GM19324 (cell line): ENCODE data around the gene FRAS1.
"Not testable (repeated sequence)": the region's sequence is repeated elsewhere in the genome, so short reads cannot be mapped to it uniquely, and the experiment has no call there.

ENCODE experiments used
- ATAC-seq: cut with Tn5 transposase; IDR thresholded peaks from one replicate; pipeline ENCODE4 v1.9.1; 2021; ENCODE audit warnings: mild to moderate bottlenecking, moderate library complexity; ENCODE audit not compliant: unreplicated experiment, low FRiP score

The FRAS1 gene

DNA sequence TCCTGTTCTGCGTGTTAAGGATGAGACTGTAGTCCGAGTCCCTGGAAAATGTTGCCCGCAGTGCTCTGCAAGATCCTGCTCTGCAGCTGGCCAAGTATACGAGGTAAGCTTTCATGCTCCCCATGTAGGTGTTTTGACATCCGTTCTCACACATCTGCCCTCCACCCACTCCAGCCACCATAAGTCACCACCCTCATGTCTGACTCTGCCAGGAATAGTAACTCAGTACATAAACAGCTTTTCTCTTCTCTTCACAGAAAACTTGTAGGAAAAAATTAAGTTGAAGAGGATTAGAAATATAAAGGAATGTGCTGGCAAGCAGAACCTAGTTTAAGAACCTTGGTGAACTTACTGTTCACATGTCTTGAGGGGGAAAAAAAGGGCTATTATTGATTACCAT, 207.9 kb downstream of the FRAS1 start:
- no peak for ATAC-seq

DNA sequence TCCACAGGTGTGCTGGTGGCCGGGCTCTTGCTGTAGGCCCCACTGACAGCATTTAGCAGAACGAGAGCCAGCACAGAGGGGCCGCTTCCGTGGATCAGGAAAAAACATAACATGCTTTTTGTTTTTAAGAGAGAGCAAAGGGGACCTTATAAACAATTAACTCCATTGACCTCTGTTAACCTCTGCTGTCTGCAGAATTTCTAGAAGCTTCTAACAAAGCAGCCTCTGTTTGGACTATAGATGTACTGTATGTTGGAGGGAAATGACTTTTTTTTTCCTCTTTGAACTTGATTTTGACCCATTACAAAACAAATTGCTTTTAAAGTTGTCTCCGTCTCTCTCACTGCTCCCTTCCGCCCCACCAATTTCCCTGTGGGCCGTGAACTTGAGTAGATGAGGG, 210.7 kb downstream of the FRAS1 start:
- ATAC-seq: no peak

DNA sequence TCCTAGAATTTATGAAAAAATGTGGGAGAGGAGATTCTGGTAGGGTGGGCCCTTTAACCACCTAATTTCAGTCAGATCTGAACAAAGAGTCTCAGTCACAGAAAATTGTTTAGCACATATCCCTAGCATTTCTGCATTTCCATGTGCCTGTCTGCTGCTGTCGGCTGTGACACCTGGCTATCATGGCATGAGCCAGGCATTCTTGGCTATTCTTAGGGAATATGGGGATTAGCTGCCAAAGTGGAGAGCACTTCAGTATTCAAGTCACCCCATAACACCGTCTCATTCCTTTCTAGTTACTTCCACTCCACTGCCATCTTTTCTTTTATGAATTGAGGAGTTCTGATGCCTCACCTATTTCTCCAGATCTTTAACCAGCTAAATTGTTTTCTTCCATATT, 211.5 kb downstream of the FRAS1 start:
- no peak for ATAC-seq

DNA sequence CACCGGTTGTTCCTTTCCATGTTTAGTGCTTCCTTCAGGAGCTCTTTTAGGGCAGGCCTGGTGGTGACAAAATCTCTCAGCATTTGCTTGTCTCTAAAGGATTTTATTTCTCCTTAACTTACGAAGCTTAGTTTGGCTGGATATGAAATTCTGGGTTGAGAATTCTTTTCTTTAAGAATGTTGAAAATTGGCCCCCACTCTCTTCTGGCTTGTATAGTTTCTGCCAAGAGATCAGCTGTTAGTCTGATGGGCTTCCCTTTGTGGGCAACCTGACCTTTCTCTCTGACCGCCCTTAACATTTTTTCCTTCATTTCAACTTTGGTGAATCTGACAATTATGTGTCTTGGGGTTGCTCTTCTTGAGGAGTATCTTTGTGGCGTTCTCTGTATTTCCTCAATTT, 218.3 kb downstream of the FRAS1 start:
- not testable (repeated sequence) for ATAC-seq

DNA sequence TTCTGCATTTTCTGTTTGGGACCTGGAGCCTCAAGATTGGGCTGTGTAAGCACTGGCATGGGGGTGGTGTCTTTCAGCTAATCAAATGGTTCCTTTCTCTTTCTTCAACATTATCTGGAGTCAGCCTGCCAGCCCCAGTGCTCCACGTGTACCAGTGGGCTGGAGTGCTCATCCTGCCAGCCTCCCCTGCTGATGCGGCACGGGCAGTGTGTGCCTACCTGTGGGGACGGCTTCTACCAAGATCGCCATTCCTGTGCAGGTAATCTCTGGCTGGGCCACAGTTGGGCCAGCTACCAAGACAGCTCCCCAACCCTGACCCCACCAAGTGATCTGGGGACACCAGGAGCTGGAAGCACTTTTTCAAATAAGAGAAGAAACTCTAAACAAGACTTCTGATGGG, 229.2 kb downstream of the FRAS1 start:
- ATAC-seq: no peak

DNA sequence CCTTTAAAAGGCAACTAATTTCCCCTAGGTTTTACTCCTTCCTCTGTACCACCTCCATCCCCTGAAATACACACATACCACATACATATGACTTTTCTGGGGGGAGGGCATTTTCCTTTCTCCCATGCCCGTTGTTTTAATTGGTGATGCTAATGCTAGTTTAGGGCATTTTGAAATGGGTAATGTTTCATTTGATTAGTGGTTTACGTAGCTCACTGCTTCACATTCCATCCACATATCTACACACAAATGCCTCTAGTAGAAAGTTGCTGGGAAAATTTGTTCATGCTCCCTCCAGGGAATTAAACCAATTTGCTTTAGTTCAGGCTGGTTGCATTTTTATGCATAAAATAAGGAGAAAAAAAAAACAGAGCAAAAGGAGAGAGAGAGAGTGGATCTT, 231.2 kb downstream of the FRAS1 start:
- ATAC-seq: no peak

DNA sequence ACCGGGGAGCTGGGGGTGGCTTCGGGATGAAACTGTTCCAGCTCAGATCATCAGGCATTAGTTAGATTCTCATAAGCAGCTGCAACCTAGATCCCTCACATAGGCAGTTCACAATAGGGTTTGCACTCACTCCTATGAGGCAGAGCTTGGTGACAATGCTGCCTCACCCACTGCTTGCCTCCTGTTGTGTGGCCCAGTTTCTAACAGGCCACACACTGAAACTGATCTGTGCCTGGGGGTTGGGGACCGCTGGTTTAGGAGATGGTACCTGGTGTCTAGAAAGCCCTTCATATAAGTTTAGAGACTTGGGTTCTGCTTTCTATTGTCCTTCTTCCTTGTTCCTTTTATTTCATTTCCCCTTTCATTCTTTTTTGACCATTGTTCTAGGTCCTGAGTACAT, 234.2 kb downstream of the FRAS1 start:
- no peak for ATAC-seq

DNA sequence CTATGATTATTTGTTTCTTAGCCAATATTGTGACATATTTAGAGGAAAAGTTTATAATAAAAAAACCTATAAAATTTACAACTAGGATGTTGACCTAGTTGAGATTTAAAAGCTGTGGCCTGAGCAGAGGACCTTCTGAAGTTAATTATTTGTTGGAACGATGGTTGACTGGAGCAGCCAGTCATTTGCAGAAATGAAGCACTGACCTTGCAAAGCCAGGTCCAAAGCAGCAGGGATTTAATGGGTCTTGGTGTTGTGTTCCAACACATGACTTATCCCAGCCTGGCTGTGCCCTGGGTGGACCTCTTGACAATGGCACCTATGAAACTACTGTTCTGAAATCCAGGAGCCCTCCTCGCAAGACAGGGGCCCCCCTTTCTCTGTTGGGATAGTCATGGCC, 235.2 kb downstream of the FRAS1 start:
- ATAC-seq: no peak

DNA sequence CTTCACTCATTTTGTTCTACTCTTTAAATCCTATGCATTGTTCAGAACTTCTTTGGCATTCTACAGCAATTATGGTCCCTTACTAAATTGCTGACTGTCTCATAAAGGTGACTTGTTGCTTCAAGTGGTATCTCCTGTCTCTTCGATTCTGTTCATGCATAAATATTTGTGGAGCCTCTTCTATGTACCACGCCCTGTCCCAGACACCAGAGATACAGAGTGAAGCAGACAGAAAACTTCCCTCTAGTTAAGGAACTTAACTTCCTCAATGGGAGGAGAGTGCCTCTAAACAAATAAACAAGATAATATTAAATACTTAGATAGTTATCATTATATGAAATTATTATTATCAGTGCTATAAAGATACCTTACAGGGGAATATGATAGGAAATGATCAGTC, 235.7 kb downstream of the FRAS1 start:
- ATAC-seq: no peak

DNA sequence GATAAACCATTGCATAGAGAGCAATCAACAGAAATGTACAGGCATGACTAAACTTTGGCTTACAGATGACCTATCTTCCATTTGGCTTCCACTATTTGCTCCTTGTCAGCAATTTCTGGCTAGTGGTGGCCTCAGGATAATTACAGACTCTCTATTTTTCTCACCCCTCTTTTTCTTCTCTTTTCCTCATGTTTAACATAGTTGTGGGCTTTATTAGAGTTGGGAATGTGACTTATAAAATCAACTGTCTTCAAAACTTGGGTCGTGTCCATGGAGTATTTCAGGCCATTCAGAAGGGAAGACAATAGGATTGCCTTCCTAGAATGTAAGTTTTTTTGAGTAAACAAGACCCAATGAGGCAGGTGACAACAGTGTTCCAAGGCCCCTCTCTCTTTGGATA, 236.2 kb downstream of the FRAS1 start:
- ATAC-seq: no peak

DNA sequence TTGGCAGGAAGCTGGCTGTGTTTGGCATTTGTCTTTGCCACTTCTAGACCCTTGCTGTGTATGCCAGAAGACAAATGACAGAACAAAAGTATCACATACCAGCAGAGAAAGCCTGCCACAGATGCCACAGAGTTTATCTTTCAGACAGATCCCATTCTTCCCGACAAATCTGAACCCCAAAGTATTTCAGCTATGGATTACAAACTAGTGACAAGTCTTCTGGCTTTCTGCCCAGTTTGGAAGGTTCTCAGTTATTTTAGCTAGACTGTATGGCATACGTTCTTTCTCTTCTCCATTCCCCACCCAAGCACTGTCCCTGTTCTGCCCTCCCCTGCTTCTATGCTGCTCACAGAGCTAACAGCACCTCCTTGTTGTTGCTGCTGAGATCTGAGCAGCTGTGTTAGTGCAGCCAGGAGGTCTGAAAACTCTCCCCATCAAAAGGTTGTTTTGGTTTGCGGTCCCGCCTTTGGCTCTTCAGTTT, 236.7 kb downstream of the FRAS1 start:
- ATAC-seq: no peak

DNA sequence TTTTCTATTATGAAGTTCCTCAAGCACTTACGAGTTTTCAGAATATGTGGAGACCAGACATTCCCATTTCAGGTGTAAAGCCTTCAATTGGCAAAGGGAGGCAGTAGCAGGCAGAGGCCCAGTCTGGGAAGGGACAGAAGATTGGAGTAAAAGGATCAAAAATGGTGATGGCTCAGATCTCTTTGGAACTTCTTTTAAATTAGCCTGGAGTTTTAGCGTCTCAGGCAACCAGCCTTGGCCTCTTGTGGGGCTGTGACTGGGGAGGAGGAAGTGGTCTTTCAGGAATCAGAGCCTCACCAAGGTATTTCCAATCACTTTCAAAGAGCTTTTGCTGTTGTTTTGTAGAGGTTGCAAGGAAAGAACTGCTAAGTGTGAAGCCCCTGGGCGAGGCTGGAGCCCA, 239.1 kb downstream of the FRAS1 start:
- ATAC-seq: no peak

DNA sequence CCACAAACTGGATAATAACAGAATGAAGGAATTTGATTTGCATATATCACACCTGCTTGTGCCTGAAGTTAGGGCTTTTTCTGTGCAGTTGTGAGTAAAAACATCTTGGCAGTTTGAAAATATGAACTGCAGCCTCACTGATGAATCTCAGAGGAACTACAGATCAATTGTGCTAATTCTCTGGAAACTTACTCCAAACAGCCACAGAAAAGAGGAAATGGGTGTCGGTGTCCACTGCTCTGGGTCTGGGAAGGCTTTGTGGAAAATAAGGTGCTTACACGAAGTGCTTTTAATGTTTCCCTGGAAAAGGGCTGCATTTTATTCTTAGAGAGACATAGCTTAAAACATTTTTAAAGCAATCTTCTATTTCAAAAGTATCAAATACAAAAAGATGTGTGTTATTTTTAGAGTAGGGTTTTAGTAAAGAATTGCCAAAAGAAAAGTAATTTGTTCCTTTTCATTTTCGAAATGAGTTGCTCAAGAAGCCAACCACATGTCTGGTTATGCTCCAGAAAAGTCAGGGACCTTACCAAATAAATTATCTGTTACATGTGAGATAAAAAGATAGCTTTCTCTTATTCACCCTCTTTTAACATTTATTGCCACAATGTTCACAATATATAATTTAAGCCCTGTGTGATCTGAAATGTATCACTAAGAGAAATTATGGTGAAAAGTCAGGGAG, 240.1 kb downstream of the FRAS1 start:
- ATAC-seq: no peak

DNA sequence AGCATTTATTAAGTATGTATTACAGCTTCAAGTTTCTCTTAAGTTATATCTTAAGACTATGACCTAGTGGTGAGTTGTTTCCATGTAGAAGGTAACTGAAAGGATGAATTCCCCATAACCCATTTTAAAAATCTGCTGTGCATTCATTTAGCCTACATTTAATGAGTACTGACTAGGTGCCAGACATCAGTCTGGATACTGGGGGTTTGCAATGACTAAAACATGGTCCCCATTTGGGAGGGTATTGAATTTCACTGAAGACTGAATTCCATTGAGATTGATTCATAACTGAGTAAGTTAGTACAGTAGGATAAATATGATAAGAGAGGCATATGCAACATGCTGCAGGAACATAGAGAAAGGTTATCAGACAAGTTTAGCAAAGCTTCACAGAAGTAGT, 241.5 kb downstream of the FRAS1 start:
- ATAC-seq: no peak

DNA sequence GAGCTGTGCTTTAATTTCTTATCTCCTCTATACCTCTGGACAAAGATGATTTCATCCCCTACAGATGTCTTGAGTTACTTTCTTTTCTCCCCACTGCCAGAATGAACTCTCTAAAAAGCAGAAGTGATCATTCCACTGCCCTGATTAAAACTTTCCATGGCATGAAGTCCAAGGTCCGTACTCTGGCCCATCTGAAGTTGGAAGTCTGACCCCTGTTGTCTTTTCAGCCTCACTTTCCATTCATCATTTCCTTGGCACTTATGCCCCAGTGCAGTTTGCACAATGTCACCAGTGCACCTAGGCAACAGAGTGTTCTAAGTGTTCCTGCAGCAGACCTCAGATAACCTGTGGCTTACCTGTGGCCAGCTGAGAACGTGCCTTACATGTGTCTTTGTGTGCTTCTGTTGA, 242.4 kb downstream of the FRAS1 start:
- peak; percentile 64 for ATAC-seq

DNA sequence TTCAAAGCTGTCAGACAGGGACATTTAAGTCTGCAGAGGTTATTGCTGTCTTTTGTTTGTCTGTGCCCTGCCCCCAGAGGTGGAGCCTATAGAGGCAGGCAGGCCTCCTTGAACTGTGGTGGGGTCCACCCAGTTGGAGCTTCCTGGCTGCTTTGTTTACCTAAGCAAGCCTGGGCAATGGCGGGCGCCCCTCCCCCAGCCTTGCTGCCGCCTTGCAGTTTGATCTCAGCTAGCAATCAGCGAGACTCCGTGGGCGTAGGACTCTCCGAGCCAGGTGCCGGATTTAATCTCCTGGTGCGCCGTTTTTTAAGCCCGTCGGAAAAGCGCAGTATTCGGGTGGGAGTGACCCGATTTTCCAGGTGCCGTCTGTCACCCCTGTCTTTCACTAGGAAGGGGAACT, 250.1 kb downstream of the FRAS1 start:
- ATAC-seq: not testable (repeated sequence)

DNA sequence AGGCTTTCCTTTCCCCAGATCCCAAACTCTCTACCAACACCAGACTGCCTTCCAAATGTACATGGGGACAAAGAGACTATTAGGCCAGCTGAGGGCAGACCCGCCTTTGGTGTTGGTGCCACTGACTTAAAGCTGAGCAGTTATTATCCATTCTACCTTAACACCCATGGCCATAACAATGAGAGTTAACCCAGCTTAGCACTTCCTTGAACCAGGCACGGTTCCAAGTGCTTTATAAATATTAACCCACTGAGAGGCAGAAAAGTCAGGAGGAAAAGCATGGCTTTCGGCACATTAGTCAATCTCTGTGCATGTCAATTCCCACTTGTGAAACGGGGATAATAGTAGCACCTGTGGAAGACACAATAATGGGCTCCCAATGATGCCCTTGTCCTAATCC, 251.4 kb downstream of the FRAS1 start:
- no peak for ATAC-seq

DNA sequence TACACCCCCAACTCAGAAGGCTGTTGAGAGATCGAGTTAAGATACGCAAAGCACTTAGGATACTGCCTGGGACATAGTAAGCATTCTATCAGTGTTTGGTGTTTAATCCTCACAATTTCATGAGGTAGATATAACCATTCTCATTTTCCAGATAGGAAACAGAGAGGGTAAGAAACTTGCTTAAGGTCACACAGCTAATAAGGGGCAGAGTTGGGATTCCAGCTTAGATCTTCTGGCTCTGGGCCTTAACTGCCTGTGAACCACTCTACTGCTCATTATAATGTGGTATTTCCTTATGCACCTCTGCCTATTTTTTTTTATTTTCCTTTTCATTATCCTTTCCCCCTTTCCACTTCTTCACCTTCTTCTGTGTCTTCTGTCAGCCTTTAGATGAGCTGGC, 252.2 kb downstream of the FRAS1 start:
- no peak for ATAC-seq

DNA sequence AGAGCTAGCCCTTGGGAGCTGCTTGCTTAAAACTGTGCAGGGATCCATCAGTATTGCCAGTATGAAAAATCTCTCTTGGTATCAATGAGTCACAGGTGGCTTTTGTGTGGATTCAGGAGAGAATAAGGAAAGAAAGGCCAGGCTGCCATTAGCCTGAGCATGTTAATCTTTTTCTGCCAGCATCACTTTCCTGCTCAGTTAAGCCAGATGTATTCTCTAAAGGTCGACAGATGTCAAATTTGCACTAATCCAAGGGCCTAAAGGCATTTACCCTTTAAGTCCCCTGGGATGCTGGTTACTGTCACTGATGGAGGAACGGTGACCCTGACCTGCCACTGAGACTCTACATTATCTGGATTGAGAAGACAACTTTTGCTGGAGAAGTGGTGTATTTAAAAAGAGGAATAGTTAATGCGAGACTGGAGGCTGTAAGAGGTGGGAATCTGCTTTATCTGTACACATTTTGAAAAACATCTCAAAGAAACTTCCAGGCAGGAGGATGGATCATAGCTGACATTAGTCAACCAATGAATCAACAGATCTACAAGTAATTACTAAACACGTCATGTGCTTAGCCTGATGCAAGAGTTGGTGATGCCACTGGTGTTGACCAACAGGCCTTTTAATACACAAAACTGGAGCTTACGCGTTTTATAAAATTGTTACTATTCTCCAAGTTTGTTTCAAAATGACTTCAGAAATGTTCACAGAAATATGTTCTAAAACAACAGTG, 253.1 kb downstream of the FRAS1 start:
- ATAC-seq: no peak

DNA sequence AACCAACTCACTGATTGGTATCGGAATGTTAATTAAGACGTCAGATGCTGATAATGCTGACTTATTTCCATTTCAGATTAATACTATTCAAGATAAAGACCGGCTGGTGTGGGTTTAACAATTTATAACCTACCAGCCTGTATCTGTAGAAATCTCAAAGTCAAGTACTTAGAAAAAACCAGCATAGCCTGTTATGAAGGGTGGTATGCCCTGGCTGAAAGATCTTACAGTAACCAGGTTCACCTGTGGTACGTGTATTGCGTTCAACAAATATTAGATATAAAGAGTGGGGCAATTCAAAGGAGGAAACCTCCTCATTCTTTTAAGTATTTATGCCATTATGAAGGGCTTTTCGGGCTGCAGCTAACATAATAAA, 253.6 kb downstream of the FRAS1 start:
- ATAC-seq: no peak

DNA sequence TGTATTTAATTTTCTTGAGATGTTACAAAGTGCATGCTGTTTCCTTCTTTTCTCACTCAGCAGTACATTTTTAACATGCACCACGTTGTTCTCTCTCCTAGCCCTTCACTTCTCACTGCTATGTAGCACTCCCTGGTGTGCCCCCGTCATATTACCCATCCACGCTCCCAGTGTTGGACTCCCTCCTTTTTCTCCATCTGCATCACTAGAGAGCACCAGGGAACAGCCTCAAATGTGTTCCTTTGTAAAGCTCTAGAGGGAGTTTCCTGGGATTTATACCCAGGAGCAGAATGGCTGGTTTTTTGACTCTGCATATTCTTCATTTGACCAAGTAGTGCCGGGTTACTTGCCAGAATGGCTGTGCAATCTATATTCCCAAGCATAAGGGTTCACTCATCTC, 254.2 kb downstream of the FRAS1 start:
- ATAC-seq: no peak

DNA sequence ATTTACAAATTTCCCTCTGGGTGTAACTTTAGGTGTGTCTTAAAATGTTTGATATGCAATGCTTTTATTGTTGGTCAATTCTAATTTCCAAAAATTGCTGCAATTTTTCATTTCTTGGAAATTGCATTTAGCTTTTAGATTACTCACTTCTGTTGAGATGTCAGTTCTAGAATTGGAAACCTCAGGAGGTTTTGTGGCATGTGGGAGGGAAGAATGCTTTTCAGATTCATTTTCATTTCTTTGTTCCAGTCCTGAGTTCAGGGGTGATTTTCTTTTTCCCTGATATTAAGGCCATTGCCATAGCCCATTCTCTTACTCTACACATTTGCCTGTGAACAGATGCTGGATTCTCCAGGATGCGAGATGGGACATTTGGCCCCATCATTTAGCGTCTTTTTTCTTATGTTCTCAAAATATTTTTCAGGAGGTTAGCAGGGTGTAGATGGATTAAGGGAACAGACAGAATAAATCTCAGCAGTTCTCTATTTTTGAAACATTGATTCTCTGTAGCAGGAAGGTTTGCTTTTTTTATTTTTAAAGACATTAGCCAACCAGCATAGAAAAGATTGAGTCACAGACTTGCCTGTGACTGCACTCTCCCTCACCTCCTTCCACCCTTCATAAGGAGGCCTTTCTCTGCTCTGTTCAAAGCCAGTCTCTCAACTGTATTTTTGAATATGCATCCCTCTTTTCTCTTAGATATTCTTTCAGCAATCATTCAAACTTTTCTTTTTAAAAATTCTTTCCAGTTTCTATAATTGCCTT, 256.0 kb downstream of the FRAS1 start:
- ATAC-seq: no peak
